Activated naive CD4-positive, alpha-beta T cell treated with anti-CD3 and anti-CD28 coated beads, Interleukin-2, amount 10 ng/mL, durations not matched to agents 7 days and 5 days (primary cell): ENCODE results near the gene CLIC6.
A peak's percentile ranks its signal among the peaks of the same experiment; 100 is the strongest.

Experiments
- CTCF ChIA-PET: fragments of 350-600 bp; sonication (Branson Sonifier 250); formaldehyde crosslinking; loops from one replicate; lab custom pipeline; 2021; ENCODE audit warnings: antibody characterized with exemption; lab: Charles Lee
- DNase-seq: peaks from one replicate; pipeline ENCODE4 v3.0.0-alpha.2; 2020
- H3K27ac Mint-ChIP-seq: one replicate; pipeline ENCODE4 v1.8.0; 2021; ENCODE audit warnings: mild to moderate bottlenecking, moderate library complexity, mixed read lengths
- H3K27me3 Mint-ChIP-seq: one replicate; pipeline ENCODE4 v1.8.0; 2021; ENCODE audit warnings: mild to moderate bottlenecking, mixed read lengths
- H3K36me3 Mint-ChIP-seq: one replicate; pipeline ENCODE4 v1.8.0; 2021; ENCODE audit warnings: mixed read lengths
- H3K4me1 Mint-ChIP-seq: one replicate; pipeline ENCODE4 v1.8.0; 2021; ENCODE audit warnings: mixed read lengths
- H3K4me3 Mint-ChIP-seq: one replicate; pipeline ENCODE4 v1.8.0; 2021; ENCODE audit warnings: mild to moderate bottlenecking, moderate library complexity, mixed read lengths
- H3K9me3 Mint-ChIP-seq: one replicate; pipeline ENCODE4 v1.8.0; 2021; ENCODE audit warnings: mixed read lengths

Gene CLIC6

DNA sequence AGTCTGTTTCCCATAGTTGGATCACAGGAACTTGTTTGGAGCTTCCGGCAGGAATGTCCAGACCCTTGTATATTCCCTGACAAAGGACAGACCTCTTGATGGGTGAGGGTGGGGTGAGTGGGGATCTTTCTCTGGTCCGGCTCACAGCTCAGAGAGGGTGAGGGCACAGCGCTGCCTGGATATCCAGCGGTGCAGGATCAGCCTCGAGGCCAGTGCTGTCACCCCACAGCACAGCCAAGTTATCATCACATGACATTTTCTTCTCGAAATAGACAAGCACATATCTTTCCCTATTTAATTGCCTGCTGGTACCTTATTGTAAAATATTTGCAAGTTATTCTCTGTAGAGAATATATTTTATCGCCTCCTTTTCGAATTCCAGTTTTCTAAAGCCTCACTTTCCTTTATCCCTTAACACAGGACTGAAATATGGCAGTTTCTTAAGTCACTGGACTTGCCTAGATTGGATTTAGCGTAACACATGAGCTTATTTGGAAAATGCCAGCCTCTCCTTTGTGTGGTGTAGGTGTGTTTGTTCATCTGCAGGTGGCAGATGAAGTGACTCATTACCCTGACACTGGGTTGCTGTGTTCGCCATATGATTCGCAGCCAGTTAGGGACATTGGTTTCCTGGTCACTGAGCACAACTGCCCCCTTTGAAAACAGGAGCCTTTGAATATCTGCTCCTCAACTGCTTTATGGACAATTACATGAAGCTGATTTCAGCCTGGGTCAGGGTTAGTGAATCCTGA lies 21.4 kb downstream of the CLIC6 start:
- peaks cover 7% of the 10 kb centered on the region for H3K4me1 Mint-ChIP-seq
- no peak for DNase-seq
- H3K36me3 Mint-ChIP-seq, result peaks cover 2% of the 10 kb centered on the region
- H3K4me3 Mint-ChIP-seq, result no peak overlapping the region
- H3K27ac Mint-ChIP-seq, result no peak overlapping the region
- H3K9me3 Mint-ChIP-seq, result no peaks in the 10 kb centered on the region
- peaks cover 53% of the 10 kb centered on the region for H3K27me3 Mint-ChIP-seq
- CTCF ChIA-PET, result interaction anchor here (0.6 to 3.6 kb wide), 2 partner anchors 711 to 1150 kb away, joined by 3 to 17 read pairs; no protein-coding TSS in a partner anchor

DNA sequence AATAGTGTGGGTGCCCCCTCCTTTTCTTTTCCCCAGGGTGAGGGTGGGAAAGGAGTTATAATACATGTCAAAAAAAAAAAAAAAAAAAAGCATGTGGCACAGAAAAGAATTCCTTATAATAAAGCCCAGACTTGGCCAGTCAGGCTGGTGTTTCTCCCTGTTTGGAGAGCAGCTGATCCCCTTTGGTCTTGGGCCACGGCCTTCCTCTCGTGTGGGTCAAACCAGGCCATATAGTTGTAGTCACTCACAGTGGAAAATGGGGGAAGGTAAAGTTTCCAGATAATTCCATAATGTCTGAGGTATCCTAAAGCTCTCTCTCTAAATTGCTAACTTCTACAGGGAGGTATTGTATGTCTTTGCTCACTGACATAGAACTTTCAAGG lies 22.0 kb downstream of the CLIC6 start:
- CTCF ChIA-PET, result interaction anchor here (3.6 kb wide), 1 partner anchor 1149 kb away, joined by 17 read pairs; no protein-coding TSS in a partner anchor
- H3K4me1 Mint-ChIP-seq, result peaks cover 7% of the 10 kb centered on the region
- peaks cover 53% of the 10 kb centered on the region for H3K27me3 Mint-ChIP-seq
- H3K36me3 Mint-ChIP-seq, result peaks cover 2% of the 10 kb centered on the region
- H3K4me3 Mint-ChIP-seq, result no peak overlapping the region
- DNase-seq, result no peak
- H3K27ac Mint-ChIP-seq, result no peak overlapping the region
- H3K9me3 Mint-ChIP-seq, result no peaks in the 10 kb centered on the region

DNA sequence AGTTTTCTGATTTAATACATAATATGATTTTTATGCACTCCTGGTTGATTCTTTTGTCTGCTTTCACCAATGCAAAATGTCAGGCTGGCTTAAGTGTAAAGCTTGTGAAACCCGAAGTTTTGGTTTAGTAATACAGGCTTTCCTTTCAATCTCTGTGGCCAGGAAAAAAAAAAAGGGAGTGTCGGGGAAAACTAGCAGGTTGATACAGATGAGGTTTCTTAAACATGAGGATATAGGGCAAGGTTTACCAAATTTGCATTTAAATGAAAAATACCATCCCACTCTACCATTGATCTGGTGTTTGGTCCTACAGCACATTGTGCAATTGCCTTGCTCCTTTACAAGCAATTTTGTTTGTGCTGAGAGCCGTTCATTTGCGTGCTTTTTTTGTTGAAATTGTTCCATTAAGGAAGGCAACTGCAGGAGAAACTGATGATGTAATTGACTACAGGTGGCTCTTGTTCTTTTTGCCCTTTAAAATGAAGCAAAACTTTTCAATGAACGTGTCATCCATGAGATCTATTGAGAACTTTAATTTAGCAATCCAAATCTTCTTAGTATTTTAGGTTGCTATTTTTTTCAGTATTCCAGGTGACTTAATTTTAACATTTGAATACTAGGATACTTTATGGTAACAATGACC lies 22.7 kb downstream of the CLIC6 start:
- DNase-seq, result no peak
- H3K27ac Mint-ChIP-seq, result no peak overlapping the region
- H3K27me3 Mint-ChIP-seq, result peaks cover 53% of the 10 kb centered on the region
- H3K9me3 Mint-ChIP-seq, result no peaks in the 10 kb centered on the region
- peaks cover 2% of the 10 kb centered on the region for H3K36me3 Mint-ChIP-seq
- peaks cover 7% of the 10 kb centered on the region for H3K4me1 Mint-ChIP-seq
- CTCF ChIA-PET, result interaction anchor here (1.1 to 3.6 kb wide), 2 partner anchors 18 to 1148 kb away, joined by 3 to 17 read pairs; no protein-coding TSS in a partner anchor
- H3K4me3 Mint-ChIP-seq, result no peak overlapping the region

DNA sequence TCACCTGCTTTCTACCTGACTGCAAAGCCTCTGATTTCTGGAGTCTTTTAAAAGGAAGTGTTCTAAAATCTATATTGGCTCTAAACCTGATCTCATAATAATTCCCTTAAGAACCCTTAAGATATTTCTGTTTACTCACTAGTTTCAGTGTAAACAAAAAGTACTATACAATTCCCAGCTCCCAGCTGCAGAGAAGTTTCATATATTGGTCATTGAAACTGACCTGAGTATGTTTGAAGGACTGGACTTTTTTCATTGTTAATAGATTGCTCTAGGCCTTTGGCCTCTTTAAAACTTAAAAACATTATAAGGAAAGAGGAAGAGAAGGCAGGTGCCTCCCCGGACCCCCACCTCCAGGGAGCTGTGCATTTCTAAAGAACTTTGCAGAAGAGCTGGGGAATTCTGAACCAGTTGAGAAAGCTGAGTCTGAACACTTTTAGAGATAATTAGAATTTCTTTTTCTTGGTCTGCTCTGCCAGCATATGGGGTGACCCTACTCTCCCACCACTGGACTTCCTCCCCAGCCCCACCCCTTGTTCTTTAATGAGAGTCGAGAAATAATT lies 23.7 kb downstream of the CLIC6 start:
- Mint-ChIP-seq H3K27me3 (peaks cover 47% of the 10 kb centered on the region), H3K9me3 (no peaks in the 10 kb centered on the region), H3K27ac (no peak overlapping the region), H3K36me3 (peaks cover 2% of the 10 kb centered on the region), H3K4me1 (peaks cover 7% of the 10 kb centered on the region), H3K4me3 (no peak overlapping the region)
- CTCF ChIA-PET, result interaction anchor here (0.6 to 3.6 kb wide), 12 partner anchors 16 to 1334 kb away, joined by 3 to 17 read pairs (median 3); no protein-coding TSS in a partner anchor
- DNase-seq, result no peak

DNA sequence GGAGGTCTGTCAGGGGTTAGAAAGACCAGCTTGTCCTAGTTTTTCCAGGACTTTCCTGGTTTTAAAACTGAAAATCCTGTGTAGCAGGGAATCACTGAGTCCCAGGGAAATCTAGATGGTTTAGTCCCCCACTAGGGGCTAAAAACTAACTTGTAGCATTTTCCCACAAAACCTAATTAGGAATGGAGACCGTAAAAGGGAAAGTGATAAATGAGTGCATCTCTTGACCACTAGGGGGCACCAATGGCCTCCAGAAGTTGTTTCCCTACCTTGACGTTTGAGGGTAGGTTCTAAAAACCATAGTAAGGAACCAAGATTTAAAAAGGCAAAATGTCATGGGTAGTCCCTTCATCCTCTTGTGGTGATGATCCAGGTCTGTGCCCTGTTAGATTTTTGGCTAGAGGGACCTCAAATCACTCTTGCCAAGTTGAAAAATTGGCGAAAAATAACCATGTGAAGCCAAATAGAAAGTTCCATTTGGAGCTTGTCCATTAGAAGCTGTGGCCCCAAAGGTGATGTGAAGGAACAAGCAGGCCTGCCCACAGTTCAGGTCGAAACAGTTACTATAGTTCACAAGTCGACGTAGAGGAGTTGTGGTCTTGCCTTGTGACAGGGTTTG lies 24.5 kb downstream of the CLIC6 start:
- CTCF ChIA-PET, result interaction anchor here (0.5 to 3.6 kb wide), 16 partner anchors 9 to 1150 kb away, joined by 3 to 17 read pairs (median 4); no protein-coding TSS in a partner anchor
- Mint-ChIP-seq H3K9me3 (no peaks in the 10 kb centered on the region), H3K27me3 (peaks cover 49% of the 10 kb centered on the region), H3K4me1 (peaks cover 7% of the 10 kb centered on the region), H3K27ac (no peak overlapping the region), H3K4me3 (no peak overlapping the region), H3K36me3 (peaks cover 2% of the 10 kb centered on the region)
- peak; percentile 61 for DNase-seq

DNA sequence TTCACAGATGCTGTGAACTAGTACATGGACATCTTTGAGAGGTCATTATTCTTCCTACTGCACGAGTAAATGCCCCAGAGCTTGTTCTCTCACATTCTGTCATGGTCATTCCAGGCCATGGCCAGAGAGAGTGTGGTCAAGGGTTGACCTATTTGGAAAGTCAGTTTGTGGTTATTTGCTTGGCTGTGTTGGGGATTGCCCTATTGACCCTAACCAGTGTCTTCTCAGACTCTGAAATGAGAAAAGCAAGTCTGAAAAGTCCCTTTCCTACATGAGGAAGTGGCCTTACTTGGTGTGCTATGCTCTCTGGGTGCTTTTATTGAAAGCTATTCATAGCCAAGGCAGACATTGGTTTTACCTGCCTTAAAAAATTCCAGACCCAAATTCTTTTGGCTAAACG lies 26.6 kb downstream of the CLIC6 start:
- Mint-ChIP-seq H3K9me3 (no peaks in the 10 kb centered on the region), H3K4me3 (no peak overlapping the region), H3K27me3 (peaks cover 29% of the 10 kb centered on the region), H3K27ac (no peak overlapping the region), H3K4me1 (peaks cover 7% of the 10 kb centered on the region), H3K36me3 (peaks cover 2% of the 10 kb centered on the region)
- no peak for DNase-seq
- CTCF ChIA-PET, result no interaction called here

DNA sequence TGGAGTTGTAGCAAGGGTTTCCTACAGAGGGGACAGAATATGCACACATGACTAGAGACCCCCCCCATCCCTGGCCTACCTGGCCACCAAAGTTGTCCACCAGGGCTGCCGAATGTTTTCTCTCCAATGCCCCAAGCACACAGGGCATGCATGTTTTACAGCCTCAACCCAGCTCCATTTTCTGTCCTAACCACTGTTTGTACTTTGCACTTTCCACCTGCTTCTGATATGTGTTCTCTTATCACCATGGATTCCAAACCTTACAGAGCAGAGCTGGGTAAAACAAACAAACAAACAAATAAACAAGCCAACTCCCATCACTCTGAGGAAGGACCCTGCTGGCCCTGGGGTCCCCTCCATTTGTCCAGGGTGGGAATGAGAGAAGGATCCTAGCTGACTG lies 27.3 kb downstream of the CLIC6 start:
- Mint-ChIP-seq H3K4me1 (peaks cover 7% of the 10 kb centered on the region), H3K27ac (no peak overlapping the region), H3K27me3 (peaks cover 24% of the 10 kb centered on the region), H3K9me3 (no peaks in the 10 kb centered on the region), H3K36me3 (peaks cover 2% of the 10 kb centered on the region), H3K4me3 (no peak overlapping the region)
- DNase-seq, result no peak
- CTCF ChIA-PET, result no interaction called here

DNA sequence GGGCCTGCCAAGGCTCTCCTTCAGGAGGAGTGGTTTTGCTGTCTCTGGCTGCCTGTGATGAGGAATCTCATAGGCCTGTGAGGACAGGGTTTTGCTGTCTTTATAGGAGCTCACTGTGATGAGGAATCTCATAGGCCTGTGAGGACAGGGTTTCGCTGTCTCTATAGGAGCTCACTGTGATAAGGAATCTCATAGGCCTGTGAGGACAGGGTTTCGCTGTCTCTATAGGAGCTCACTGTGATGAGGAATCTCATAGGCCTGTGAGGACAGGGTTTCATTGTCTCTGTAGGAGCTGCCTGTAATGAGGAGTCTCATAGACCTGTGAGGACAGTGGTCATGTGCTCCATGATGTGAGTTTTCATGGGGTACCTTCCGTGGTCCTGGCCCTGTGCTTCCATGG lies 29.0 kb downstream of the CLIC6 start:
- Mint-ChIP-seq H3K9me3 (no peaks in the 10 kb centered on the region), H3K4me3 (no peak overlapping the region), H3K36me3 (peaks cover 2% of the 10 kb centered on the region), H3K4me1 (peaks cover 7% of the 10 kb centered on the region), H3K27ac (no peak overlapping the region), H3K27me3 (peaks cover 19% of the 10 kb centered on the region)
- CTCF ChIA-PET, result no interaction called here
- DNase-seq, result no peak

DNA sequence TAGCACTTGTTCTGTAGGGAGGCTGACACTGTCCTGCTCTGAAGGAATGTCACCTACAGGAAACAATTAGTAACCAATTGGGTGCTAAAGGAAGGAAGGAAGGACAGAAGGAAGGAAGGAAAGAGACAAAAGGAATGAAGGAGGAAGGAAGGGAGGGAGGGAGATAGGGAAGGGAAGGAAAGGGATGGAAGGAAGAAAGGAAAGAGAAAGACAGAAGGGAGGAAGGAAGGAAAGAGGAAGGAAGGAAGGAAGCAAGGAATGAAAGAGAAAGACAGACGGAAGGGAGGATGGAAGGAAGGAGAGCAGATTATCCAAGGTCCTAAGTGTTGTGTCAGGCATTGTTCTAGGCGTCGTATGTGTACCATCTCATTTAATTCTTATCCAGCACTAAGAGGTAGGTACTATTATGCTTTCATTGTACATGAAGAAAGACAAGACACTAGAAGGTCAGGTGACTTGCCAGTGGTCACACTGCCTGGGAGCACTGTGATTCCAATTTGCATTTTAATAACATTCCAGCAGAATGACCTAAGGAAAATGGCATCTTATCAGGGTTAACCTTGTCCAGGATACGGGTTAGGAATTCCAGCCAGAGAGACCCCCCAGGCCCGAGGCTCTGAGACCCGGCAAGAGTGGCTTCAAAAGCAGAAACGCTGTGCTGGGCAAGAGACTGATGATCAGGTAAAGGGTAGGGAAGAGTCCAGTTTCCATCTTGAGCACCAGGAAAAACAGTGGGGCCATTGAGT lies 29.6 kb downstream of the CLIC6 start:
- CTCF ChIA-PET, result no interaction called here
- no peak overlapping the region for H3K4me3 Mint-ChIP-seq
- no peak overlapping the region for H3K27ac Mint-ChIP-seq
- no peak for DNase-seq
- peaks cover 21% of the 10 kb centered on the region for H3K27me3 Mint-ChIP-seq
- H3K9me3 Mint-ChIP-seq, result no peaks in the 10 kb centered on the region
- H3K36me3 Mint-ChIP-seq, result peaks cover 2% of the 10 kb centered on the region
- peaks cover 5% of the 10 kb centered on the region for H3K4me1 Mint-ChIP-seq

DNA sequence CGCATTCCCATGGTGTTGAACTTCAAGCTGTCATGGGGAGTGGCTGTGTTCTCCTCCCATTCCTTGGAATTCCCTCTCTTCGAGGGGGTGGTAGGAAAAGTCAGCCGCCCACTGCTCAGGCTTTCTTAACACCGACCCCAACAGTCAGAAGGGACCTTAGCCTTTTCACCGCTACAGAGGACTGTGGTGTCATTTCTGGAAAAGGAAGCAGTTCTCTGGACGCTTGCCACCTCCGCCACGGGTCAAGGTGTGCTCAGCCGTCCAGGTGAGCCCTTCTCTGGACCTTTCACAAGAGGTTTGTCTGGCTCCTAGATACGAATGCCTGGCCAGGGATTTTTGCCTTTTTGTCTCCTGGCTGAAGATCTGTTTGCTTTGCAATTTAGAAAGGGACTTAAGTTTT lies 31.8 kb downstream of the CLIC6 start:
- H3K36me3 Mint-ChIP-seq, result no peaks in the 10 kb centered on the region
- CTCF ChIA-PET, result no interaction called here
- DNase-seq, result no peak
- no peak overlapping the region for H3K27ac Mint-ChIP-seq
- H3K4me3 Mint-ChIP-seq, result no peak overlapping the region
- H3K27me3 Mint-ChIP-seq, result peaks cover 32% of the 10 kb centered on the region
- no peaks in the 10 kb centered on the region for H3K4me1 Mint-ChIP-seq
- H3K9me3 Mint-ChIP-seq, result no peaks in the 10 kb centered on the region

DNA sequence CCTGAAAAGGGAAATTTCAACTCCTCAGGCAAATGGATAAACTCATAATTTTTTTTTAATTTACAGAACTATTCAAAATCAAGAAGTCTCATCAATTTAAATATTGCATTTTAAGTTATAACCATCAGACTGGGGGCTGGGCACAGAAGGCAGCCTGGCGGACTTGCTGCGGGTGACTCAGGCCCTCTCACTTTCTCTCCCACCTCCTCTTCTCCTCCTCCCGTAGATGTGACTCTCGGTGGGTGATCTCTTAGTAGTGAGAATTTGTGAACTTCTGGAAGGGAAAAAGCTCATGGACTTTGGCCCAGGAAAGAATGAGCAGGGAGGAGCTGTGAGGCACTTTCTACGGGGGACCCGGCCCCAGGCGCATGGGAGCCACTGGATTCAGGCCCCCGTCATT lies 32.9 kb downstream of the CLIC6 start:
- Mint-ChIP-seq H3K9me3 (no peaks in the 10 kb centered on the region), H3K4me3 (no peak overlapping the region), H3K27me3 (peaks cover 32% of the 10 kb centered on the region), H3K4me1 (peaks cover 2% of the 10 kb centered on the region), H3K36me3 (no peaks in the 10 kb centered on the region), H3K27ac (no peak overlapping the region)
- CTCF ChIA-PET, result no interaction called here
- no peak for DNase-seq

DNA sequence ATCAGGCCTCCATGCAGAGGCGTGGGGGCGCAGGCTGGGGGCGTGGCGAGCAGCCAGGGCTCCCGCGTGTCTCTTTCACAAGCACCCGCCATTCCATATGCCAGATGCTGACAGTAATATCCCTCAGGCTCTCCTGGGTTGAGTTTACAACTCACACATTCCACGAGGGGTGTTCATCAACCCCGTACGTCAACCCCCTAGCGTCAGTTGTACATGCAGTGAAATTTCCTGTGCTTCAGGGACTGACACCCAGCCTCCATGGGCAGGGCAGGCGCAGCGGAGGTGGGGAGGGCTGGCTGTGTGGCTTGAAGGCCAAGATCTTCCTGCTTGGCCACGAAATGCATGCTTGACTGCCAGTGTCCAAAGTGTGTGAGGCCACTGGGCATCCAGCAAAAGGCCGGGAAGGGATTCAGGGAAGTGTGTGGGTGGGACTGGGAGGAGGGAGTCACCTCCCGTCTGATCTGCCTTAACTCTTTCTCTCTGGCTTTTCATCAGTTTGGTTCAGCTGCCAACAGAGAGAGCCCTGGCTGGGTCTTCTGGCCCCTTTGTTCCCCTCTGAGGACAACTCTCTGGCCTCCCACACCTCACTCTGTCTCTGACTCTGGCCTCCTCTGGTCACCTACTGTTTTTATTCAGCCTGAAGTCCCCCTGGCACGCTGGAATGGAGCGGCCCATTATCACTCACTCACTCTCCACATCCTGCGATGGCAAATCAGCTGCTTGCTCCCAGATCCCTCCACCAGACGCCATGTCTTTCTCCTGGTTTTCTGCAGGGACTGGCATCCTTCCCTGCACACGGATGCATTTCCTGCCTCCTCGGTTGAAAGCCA lies 33.8 kb downstream of the CLIC6 start:
- peaks cover 10% of the 10 kb centered on the region for H3K4me1 Mint-ChIP-seq

DNA sequence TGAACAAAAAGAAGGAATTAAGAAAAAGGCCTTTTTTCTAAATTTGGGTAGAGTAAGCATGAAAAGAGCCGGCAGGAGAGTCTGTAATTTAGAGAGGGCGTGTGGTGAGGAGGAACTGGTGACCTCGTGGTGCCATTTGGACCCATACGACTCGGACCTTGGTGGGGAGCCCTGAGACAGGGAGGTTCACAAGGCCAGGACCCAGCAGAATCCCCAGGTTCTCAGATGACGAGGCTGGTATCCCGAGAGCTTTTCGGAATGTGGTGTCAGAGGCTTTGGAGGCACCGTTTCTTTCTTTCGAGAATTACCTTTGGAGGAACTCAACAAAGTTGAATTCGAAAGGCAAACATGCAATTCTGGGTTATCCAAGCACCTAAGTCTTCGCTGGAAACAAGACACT lies 34.8 kb downstream of the CLIC6 start:
- CTCF ChIA-PET, result no interaction called here
- Mint-ChIP-seq H3K9me3 (no peaks in the 10 kb centered on the region), H3K4me3 (no peak overlapping the region), H3K27me3 (peaks cover 35% of the 10 kb centered on the region), H3K27ac (no peak overlapping the region), H3K36me3 (no peaks in the 10 kb centered on the region), H3K4me1 (peaks cover 20% of the 10 kb centered on the region)
- no peak for DNase-seq

More for the DNA sequence above, 33.8 kb downstream of the CLIC6 start:
- Mint-ChIP-seq H3K9me3 (no peaks in the 10 kb centered on the region), H3K36me3 (no peaks in the 10 kb centered on the region), H3K27me3 (peaks cover 35% of the 10 kb centered on the region), H3K27ac (no peak overlapping the region), H3K4me3 (no peak overlapping the region)
- CTCF ChIA-PET, result no interaction called here
- DNase-seq, result no peak
